PFSK-1 (cell line): Measurements from ENCODE around the gene C10orf71.

Source experiments
- FOXP2 ChIP-seq: optimal IDR thresholded peaks from 2 replicates; pipeline ENCODE3; 2011; ENCODE audit warnings: borderline replicate concordance, control low read depth, inconsistent platforms; ENCODE audit not compliant: insufficient read depth; ENCODE audit errors: extremely low read length, extremely low read depth
- POLR2AphosphoS5 ChIP-seq: IDR thresholded peaks from 2 replicates; pipeline ENCODE4 v1.6.1; 2012; ENCODE audit warnings: low read depth, mild to moderate bottlenecking, control low read depth, low read length, moderate library complexity
- REST ChIP-seq, 2 experiments: IDR thresholded peaks; 2 replicates each; pipeline versions ENCODE4 v1.6.1 to v1.8.0; 2011 to 2012; ENCODE audit warnings: low read depth in 2 of 2, low read length in 2 of 2, control low read depth in 1 of 2, inconsistent platforms in 1 of 2, mild to moderate bottlenecking in 1 of 2, moderate library complexity in 1 of 2; ENCODE audit not compliant: insufficient read depth in 1 of 2
- SIN3A ChIP-seq: IDR thresholded peaks from 2 replicates; pipeline ENCODE4 v1.6.1; 2012; ENCODE audit warnings: mild to moderate bottlenecking, low read length, moderate library complexity, borderline replicate concordance; ENCODE audit not compliant: insufficient read depth
- TAF1 ChIP-seq: IDR thresholded peaks from 2 replicates; pipeline ENCODE4 v1.6.1; 2012; ENCODE audit warnings: low read length, control low read depth, borderline replicate concordance; ENCODE audit not compliant: insufficient read depth

Gene C10orf71

GRCh38 chr10:49332333-49332732 is 33.4 kb downstream of the C10orf71 start:
- TF ChIP-seq REST (IDR thresholded peaks at IDR 0.05; ENCODE audit: insufficient read depth in 1 of 2, low read depth in 2 of 2, low read length in 2 of 2) (no peak), POLR2AphosphoS5 (no peak), SIN3A (no peak), TAF1 (no peak), FOXP2 (no peak)

- no peak for TF ChIP-seq FOXP2
- no peak for TF ChIP-seq TAF1
- TF ChIP-seq POLR2AphosphoS5 = no peak
- no peak for TF ChIP-seq SIN3A
- TF ChIP-seq REST (IDR thresholded peaks at IDR 0.05; ENCODE audit: insufficient read depth in 1 of 2, low read depth in 2 of 2, low read length in 2 of 2) = no peak
Measured at GRCh38 chr10:49332768-49333167, 33.8 kb downstream of the C10orf71 start.

GRCh38 chr10:49333192-49333591 is 34.2 kb downstream of the C10orf71 start:
- no peak for TF ChIP-seq REST (IDR thresholded peaks at IDR 0.05; ENCODE audit: insufficient read depth in 1 of 2, low read depth in 2 of 2, low read length in 2 of 2)
- no peak for TF ChIP-seq SIN3A
- TF ChIP-seq TAF1 = no peak
- no peak for TF ChIP-seq POLR2AphosphoS5
- TF ChIP-seq FOXP2 = no peak

- TF ChIP-seq SIN3A = no peak
- TF ChIP-seq POLR2AphosphoS5 = no peak
- TF ChIP-seq REST (IDR thresholded peaks at IDR 0.05; ENCODE audit: insufficient read depth in 1 of 2, low read depth in 2 of 2, low read length in 2 of 2) = no peak
Measured at GRCh38 chr10:49334964-49335363, 36.0 kb downstream of the C10orf71 start.

- TF ChIP-seq FOXP2 = no peak
- TF ChIP-seq REST (IDR thresholded peaks at IDR 0.05; ENCODE audit: insufficient read depth in 1 of 2, low read depth in 2 of 2, low read length in 2 of 2) = no peak
- no peak for TF ChIP-seq POLR2AphosphoS5
- TF ChIP-seq TAF1 = no peak
Measured at GRCh38 chr10:49335364-49335972, 36.5 kb downstream of the C10orf71 start.
